GM21529 (cell line): ENCODE measurements around the gene ISX.
"Not testable (repeated sequence)": the region's sequence is repeated elsewhere in the genome, so short reads cannot be mapped to it uniquely, and the experiment has no call there.

Experiments used
- ATAC-seq: cut with Tn5 transposase; IDR thresholded peaks from one replicate; pipeline ENCODE4 v1.9.1; 2021; ENCODE audit not compliant: unreplicated experiment

The ISX gene

DNA sequence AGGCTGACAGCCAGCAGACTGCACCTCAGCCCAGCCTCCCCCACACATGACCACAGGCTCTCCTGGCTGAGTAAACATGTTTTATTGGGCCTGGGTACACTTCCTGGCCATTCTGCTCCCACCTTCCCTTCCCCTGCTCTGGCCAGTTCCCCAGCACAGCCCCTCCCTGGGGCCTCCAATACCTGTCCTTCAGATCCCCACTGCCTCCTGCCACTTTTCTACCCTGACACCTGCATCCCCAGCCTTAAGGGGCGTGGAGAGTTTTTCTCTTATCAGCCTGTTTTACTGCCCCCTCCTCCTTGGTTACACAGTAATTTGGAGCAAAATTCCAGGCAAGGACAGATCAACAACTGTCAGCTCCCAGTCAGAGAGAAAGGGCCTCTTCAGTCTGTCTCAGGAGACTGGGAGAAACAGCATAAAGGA, at the start of gene ISX:
ISX (plus strand) TSS at position 363 of the 423 bp plus-strand sequence. CDS start 930 bp downstream, outside the sequence.
- no peak for ATAC-seq

DNA sequence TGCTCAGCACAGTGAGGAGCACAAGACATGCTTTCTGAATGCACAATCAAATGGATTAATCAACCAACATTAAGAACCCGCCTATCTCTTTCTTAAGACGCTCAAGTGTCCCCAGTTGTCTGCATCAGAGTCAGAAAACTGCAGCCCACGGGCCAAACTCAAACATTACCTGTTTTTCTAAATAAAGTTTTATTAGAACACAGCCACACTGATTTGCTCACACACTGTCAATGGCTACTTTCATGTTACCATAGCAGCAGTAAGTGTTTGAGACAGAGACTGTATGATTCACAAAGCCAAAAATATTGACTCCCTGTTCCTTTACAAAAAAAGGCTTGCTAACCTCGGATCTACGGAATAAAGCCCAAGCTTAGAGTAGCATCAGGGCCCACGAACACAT, 49.0 kb upstream of the ISX start:
- ATAC-seq: no peak

DNA sequence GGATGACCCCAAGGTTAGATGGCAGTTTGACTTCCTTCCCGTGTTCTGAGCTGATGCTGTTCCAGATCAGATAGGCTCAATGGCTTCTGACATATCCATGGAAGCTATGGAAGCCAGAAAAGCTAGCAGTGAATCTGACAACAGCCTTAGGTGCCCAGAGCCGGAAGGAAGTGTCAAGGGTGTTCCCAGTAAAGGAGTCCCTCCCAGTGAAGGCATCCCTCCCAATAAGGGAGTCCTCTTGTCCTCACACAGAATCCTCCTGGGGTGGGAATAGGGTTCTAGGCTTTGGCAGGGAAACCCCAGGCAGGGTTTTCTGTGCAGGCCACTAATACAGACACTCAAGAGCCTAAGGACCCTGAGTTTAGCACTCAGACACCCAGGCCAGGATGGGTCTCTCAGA, 47.0 kb upstream of the ISX start:
- ATAC-seq: no peak

DNA sequence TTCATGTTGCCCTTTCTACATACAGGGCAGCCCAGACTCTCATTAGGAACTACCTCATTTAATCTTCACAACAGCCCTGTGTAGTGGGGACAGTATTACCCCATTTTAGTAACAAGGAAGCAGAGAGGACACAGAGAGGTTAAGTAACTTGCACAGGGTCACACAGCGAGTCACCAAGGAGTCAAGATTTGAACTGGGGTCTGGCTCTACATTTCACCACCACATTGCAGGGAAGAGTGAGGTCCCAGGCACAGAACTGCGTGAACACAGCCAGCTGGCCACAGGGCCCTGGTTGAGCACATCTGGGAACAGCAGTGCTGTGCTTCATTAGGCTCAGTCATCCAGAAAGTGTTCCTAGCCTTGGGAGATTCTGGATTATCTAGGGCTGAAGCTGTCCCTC, 45.4 kb upstream of the ISX start:
- ATAC-seq: no peak

DNA sequence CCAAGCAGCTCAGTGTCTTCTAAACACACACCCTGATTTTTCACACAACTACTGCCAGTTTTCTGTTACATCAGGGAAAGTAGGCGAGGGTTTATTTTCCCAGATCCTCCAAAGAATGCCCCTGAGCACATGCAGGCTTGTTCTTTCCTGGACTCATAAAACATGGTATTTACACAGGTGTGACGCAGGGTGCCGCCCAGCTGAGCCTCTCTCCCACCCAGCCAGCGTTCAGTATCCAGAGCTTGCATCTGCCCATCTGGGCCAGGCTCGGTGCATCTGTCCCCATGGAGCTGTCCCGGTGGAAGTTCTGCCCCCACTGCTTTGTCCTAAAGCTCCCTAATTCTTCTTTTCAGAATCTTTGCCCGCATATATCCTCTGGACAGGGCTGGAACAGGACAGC, 44.8 kb upstream of the ISX start:
- no peak for ATAC-seq

DNA sequence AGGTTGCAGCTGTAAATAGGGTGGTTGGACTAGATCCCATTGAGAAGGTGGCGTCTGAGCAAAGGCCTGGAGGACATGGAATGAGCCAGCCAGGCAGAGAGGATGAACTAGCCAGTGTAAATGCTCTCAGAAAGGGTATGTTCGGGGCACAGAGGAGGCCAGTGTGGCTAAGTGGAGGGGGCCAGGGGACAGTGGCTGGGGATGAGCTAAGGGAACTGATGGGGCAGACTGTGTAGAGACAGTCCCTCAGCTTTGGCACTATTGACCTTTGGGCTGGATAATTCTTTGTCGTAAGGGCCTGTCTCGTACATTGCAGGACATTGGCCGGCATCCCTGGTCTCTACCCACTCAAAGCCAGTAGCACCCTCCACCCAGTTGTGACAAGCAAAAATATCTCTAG, 43.7 kb upstream of the ISX start:
- no peak for ATAC-seq

DNA sequence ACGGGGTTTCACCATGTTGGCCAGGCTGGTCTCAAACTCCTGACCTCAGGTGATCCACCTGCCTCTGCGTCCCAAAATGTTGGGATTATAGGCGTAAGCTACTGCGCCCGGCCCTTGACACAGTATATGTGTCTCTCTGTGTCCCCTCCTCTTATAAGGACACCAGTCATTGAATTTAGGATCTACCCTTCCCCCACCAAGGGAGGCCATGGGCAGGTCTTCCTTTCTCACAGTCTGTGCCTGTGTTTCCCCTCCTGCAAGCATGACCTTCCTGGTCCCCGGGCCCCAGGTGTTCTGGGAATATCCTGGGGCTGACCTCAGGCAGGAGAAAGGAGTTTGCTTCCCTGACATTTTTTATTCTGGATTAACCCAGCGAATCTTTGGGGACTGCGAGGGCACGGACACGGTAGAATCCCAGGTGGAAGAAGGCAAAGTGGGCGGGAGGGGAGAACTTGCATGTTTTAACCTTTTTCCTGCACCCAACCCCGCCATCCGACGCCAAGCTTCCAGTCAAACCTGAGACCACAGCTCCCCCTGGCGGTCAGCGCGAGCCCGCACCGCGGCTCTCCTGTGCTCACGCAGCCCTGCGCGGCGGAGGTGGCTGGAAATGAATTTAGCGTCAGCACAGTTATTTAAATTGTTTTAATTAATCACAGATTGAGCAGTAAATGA, 42.1 kb upstream of the ISX start:
- no peak for ATAC-seq

DNA sequence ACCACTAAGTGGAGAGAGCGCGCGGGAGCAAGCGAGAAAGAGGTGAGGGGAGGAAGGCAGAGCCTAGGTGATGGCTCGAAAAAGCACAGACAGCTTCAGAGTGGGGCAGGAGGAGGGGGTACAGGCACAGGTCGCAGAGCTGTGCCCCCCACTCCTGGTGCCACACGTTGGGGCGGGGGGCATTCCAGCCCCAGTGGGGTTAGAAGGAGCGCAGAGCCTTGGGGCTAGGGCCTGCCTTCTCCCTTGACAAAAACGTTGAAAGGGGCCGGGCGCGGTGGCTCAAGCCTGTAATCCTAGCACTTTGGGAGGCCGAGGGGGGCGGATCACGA, 41.6 kb upstream of the ISX start:
- ATAC-seq: no peak

DNA sequence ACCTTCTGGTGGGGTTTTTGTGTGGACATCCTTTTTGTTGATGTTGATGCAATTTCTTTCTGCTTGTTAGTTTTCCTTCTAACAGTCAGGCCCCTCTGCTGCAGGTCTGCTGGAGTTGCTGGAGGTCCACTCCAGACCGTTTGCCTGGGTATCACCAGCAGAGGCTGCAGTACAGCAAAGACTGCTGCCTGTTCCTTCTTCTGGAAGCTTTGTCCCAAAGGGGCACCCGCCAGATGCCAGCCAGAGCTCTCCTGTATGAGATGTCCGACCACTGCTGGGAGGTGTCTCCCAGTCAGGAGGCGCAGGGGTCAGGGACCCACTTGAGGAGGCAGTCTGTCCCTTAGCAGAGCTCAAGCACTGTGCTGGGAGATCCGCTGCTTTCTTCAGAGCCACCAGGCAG, 35.8 kb upstream of the ISX start:
- ATAC-seq: not testable (repeated sequence)

DNA sequence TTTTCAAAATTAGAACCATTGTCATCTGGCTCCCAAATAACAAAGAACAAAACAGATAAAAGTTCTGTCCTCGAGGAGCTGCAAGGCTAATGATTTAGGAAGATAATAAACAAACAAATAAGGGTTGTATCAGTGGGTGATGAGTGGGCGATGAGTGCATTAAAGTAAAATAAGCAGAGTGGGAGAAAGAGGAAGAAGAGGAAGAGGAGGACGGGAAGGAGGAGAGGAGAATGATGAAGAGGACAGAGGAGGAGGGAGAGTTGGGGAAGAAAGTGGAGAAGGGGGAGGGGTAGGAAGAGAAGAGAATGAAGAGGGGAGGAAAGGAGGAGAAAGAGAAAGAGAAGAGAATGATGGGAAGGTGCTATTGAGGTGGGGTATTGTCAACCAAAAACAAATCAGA, 33.4 kb upstream of the ISX start:
- no peak for ATAC-seq

DNA sequence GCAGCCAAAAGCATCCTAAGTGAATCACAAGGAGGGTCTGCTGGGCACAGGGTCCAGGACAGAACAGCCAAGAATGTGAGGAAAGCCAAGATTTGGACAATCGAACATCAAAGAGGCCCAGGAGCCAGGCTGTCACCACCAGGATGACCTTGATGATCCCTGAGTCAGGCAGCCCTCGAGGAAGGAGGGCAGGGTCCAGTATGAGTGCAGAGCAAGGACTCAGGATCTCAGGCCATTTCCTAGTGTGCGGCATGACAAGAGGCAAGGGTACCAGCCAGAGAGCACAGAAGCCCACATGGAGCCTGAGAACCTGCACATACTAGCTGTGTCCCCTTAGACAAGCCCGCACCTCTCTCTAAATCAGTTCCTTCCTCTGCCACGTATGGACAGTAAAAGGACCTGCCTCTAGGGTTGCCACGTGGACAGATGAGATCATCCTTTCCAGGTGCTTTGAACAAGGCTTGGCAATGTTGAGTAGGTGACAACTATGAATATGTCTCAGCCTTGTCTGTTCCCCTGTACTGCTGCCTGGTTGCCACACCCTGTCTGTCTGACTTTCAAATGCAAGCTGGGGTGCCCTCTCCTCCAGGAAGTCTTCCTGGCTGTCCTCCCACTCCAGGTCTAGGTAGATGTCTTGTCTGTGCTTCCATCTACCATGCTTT, 32.2 kb upstream of the ISX start:
- no peak for ATAC-seq

DNA sequence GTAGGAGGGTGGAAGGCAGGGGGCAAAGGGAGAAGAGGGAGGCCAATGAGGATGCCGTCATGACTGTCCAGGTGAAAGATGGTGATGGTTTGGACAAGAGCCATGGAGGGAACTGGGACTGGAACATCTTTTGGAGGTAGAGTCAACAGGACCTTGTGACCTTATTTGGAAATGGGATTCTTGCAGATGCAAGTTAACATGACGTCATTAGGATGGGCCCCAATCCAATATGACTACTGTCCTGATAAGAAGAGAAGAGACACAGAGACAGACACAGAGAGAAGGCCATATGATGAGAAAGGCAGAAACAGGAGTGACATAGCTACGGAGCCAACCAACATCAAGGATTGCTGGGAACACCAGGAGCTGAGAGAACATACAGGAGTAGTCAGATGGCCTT, 31.0 kb upstream of the ISX start:
- ATAC-seq: no peak

DNA sequence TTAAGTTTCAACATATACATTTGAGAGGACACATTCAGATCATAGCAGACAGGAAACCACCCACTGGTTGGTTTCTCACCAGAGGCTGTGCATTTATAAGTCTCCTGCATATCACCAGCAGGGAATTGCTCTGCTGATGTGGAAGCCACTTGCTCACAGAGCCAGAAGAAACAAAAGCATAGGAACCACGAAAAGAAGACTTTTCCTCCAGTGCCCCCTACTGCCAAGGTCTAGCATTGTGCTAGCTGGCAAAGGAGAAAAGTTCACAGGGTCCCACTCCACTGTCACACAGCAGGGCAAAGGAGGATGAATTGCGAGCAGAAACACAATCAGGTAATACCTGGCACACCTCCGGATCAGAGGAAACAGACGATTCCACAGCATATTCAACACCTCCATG, 28.9 kb upstream of the ISX start:
- ATAC-seq: no peak

DNA sequence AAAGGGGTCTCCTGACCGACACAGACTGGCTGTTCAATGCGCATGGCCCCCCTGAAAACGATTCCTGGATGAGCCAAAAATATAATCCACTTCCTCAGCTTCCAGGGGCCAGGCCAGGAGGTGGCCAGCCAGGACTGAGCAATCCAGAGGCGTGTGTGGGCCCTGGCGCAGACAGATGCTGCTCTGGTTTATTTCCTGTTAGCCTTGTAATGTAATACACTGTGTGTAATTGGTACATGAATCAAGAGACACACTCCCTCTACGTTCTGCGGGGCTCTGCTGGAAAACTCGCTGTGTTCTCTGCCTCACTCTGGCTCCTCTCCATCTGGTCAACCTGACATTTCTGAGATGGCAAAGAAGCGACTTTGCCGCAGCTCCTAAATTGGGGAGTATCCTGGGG, 26.3 kb upstream of the ISX start:
- no peak for ATAC-seq

DNA sequence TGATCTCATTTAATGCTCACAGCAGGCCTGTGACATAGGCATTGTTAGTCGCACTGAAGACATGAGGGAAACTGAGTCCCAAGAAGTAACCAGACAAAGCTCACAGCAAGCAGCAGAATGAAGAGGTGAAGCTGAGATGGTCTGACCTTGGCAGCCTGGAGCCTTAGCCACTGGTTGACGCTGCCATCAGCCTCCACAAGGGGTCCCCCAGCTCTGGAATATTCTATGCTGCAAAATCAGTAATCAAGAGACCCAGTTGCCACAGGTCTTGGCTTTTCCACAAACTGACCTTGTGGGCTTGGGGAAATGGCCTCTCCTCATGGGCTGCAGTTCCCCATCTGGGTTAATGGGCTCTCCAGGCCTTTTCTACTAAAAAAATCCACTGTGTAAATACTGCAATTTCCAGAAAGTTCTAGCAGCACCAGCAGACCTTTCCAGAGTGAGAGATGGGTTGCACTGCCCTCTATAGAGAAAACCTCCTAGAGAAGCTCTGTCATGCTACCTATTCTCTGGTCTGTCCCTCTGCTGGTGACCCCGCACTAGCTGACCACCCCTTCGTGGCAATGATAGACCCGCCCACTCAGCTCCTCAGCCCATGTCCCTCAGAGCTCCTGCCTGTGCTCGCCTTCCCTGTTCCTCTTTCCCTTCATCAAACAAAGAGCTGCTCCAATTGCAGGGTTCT, 22.6 kb upstream of the ISX start:
- no peak for ATAC-seq

DNA sequence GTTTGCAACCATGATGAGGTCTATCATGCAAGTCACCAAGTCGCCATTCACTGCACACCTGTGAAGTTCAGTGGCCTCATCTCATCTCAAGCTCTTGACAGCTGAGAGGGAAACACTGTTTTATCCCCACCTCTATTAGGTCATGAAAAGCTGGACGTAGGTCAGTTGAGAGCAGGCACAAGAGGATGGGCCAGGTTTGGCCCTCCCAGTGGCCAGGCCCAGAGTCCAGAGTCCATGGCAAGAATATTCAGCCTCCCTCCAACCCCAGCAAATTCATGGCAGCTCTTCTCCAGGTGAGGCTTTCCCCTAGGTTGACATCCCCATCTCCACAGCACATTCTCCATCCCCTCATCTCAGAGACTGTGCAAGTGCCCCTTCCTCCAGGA, 22.0 kb upstream of the ISX start:
- no peak for ATAC-seq

DNA sequence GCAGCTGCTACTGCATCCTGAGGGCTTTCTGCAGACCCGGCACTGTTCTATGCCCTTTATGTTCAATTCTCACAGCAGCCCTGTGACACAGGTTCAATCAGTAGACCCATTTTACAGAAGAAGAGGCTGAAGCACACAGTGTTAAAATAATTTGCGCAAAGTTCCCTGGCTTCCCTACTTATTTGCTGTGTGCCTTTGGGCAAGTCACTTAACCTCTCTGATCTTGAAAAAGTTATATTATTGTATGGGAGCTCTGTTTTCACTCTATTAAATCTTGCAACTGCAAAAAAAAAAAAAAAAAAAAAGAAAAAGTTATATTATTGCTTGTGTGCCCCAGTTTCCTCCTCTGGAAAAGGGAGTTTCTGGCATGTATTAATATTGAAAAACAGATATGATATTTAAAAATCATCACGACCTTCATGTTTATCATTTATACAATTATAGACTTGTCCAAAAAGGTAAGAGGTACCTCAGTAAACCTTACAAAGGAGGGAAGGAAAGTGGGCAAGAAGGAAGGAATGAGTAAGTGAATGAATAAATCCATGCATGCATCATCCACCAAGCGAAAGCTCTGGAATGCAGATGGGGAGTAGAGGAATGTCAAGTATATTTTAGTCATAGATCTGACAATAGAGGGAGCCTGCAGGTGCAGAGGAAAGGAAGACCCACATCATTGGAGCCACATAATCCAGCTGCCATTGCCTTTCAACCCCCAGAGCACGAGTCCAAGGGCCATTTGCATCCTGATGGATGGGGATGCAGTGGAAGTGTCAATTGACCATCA, 21.2 kb upstream of the ISX start:
- no peak for ATAC-seq

DNA sequence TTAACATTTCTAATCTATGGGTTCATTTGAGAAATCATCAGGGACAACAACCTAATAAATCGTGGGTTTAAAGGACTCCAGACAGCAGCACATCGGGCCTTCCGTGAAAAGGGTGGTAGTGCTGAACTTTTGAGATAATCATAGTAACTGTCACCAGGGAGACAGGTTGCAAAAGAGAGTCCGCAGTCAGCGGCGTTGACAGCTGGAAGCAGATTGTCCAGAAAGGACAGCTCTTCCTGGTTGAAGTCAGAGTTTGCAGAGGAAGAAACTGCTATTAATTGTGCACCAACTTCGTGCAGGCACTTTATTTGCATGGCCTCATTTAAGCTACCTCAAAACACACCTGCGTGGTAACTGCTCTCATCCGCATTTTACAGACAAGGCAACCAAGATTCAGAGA, 20.5 kb upstream of the ISX start:
- no peak for ATAC-seq

DNA sequence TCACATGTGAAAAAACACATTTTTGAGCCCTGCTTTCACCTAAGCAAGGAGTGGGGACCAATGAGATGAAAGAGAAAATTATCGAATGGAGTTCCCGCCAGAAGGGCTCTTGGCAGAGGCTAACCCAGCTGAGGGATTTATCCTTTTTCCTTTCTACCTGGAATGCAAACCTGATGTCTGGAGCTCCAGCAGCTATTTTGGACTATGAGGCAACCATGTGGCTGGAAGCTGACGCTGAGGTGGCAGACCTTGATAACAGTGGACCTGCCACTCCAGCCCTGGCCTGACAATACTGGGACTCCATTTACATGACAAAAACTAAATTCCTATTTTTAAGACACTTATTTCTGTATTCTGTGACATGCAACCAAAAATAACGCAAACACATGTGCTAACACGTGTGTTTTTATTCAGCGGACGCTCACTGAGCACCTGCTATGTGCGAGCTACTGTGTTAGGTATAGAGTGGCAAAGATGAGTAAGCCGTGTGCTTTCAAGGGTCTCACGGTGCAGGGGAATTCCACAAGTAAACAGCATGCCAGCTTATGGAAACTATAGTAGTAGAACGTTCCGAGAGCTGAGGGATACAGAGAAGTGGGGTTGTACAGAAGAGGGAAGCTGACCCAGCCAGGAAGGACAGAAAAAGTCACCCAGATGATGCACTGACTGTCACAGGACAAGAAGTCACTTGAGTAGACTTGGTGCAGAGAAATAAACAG, 19.1 kb upstream of the ISX start:
- no peak for ATAC-seq

DNA sequence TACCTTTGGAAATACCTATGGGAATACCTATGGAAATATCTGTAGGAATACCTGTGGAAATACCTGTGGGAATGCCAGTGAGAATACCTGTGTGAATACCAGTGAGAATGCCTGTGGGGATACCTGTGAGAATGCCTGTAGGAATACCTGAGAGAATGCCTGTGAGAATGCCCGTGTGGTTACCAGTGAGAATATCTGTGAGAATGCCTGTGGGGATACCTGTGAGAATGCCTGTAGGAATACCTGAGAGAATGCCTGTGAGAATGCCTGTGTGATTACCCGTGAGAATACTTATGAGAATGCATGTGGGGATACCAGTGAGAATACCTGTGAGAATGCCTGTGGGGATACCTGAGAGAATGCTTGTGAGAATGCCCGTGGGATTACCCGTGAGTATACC, 15.9 kb upstream of the ISX start:
- not testable (repeated sequence) for ATAC-seq

DNA sequence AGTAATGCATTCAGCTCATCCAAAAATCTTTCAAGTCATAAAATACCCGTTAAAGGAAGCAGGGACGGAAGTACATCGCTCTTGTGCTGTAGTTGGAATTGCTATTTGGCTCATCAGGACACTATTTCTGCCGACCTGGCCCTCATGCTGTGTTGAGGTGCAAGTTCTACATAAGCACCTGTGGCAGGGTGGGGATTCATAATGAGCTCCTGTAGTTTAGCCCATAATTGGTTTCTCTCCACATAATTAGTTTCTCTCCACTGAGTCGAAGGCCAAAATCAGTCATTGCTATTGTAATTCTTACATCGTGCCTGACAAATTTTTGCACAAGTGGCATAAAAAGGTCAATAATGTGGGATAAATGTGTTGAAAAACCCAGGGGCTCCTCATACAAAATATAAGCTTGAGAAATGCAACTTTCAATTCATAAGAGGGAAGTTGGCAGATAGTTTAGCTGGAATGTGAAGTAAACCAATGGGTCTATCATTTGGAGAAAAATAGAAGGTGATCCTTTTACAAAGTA, 14.9 kb upstream of the ISX start:
- ATAC-seq: no peak
